Left lung (tissue), 10 donors: ENCODE measurements around the gene SP140. TPM values are rescaled to one million over a fixed set of nuclear protein-coding genes. Genes with fewer than 3 reads are reported as not detected.

Source experiments
- ATAC-seq: fragments of 200-7000 bp; cut with Tn5 transposase; one replicate; pipeline ENCODE4 v1.9.1; 2020; ENCODE audit warnings: moderate library complexity
- DNase-seq, 4 donors: peaks; one replicate each; pipeline ENCODE4 v3.0.0-alpha.2; 2013 to 2020
- H3K27ac ChIP-seq, 2 donors: fragments of 200-600 bp; sonication (generic) in 1 of 2; one replicate each; pipeline versions ENCODE4 v1.5.0 to v1.8.0; 2020 to 2021
- H3K27me3 ChIP-seq, 2 donors: fragments of 200-600 bp; sonication (generic) in 1 of 2; one replicate each; pipeline versions ENCODE4 v1.5.0 to v1.8.0; 2020 to 2021
- H3K36me3 ChIP-seq, 2 donors: fragments of 200-600 bp; sonication (generic) in 1 of 2; one replicate each; pipeline versions ENCODE4 v1.5.0 to v1.8.0; 2020 to 2021
- H3K4me1 ChIP-seq, 2 donors: fragments of 200-600 bp; one replicate each; pipeline ENCODE4 v1.8.0; 2021
- H3K4me3 ChIP-seq, 2 donors: fragments of 200-600 bp; sonication (generic) in 1 of 2; one replicate each; pipeline versions ENCODE4 v1.5.0 to v1.8.0; 2020 to 2021; ENCODE audit warnings: mild to moderate bottlenecking in 1 of 2
- H3K9me3 ChIP-seq, 2 donors: fragments of 200-600 bp; sonication (generic) in 1 of 2; one replicate each; pipeline versions ENCODE4 v1.5.0 to v1.8.0; 2020 to 2021
- intact Hi-C, 2 donors: fragments of 100-400 bp; cut with DNase I; formaldehyde crosslinking; loops; one replicate each; pipeline versions ENCODE4 v1.11.2 to v1.14.2; 2022
- polyA plus RNA-seq, 6 donors: library from polyadenylated mRNA; unstranded; fragments of 120-200 nt; gene quantifications; one replicate each; pipeline ENCODE4 v1.2.1, GENCODE V29; 2013; ENCODE audit not compliant: insufficient read length in 6 of 6
- total RNA-seq, 2 donors: library from RNA; stranded (reverse); fragmentation: NEBNext Ultra II Directional; extraction: Animal tissue kit (Norgen Biotek cat#: 25700); gene quantifications; one replicate each; pipeline ENCODE4 v1.2.1, GENCODE V29; 2021
- TF ChIP-seq, protein P1 (sequence below), 2 donors: fragments of 200-600 bp; sonication (generic) in 1 of 2; IDR thresholded peaks; one replicate each; pipeline versions ENCODE4 v1.5.0 to v1.8.0; 2021; ENCODE audit warnings: antibody characterized with exemption in 2 of 2
- donor health status: DM: no; HTN: yes; CAD: no.
- donor health status: DM: no; HTN: no; CAD: no.

The SP140 gene
- total and polyA plus RNA-seq, 8 donors: 0.74 to 4.8 (median 1.3) TPM

DNA sequence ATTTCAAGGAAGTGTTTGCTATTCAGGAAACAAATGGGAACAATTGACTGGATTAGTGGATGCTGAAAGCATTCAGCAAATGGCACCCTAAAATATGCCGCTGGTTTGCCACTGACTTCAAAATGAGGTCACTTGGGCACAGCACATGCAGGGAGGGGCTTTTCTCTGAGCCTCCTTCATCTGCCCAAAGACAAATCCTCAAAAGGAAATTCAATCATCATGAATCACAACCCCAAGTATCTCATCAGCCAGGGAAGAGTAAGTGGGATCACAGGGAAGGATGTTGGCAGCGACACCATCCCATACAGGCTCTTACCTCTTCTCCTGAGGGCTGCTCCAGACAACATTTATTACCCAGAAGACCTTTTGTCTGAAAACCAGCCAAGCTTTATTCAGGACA, 87.1 kb downstream of the SP140 start:
- DNase-seq (no peak), ATAC-seq (no peak)
- H3K4me1 ChIP-seq: no peaks in the 10 kb centered on the region
- no peaks in the 10 kb centered on the region for H3K27me3 ChIP-seq
- H3K36me3 ChIP-seq: no peaks in the 10 kb centered on the region
- no peak overlapping the region for H3K27ac ChIP-seq
- TF ChIP-seq, protein P1, sequence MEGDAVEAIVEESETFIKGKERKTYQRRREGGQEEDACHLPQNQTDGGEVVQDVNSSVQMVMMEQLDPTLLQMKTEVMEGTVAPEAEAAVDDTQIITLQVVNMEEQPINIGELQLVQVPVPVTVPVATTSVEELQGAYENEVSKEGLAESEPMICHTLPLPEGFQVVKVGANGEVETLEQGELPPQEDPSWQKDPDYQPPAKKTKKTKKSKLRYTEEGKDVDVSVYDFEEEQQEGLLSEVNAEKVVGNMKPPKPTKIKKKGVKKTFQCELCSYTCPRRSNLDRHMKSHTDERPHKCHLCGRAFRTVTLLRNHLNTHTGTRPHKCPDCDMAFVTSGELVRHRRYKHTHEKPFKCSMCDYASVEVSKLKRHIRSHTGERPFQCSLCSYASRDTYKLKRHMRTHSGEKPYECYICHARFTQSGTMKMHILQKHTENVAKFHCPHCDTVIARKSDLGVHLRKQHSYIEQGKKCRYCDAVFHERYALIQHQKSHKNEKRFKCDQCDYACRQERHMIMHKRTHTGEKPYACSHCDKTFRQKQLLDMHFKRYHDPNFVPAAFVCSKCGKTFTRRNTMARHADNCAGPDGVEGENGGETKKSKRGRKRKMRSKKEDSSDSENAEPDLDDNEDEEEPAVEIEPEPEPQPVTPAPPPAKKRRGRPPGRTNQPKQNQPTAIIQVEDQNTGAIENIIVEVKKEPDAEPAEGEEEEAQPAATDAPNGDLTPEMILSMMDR (IDR thresholded peaks at IDR 0.05): no peak
- intact Hi-C loops: no loop called here
- no peaks in the 10 kb centered on the region for H3K9me3 ChIP-seq
- H3K4me3 ChIP-seq: no peak overlapping the region

DNA sequence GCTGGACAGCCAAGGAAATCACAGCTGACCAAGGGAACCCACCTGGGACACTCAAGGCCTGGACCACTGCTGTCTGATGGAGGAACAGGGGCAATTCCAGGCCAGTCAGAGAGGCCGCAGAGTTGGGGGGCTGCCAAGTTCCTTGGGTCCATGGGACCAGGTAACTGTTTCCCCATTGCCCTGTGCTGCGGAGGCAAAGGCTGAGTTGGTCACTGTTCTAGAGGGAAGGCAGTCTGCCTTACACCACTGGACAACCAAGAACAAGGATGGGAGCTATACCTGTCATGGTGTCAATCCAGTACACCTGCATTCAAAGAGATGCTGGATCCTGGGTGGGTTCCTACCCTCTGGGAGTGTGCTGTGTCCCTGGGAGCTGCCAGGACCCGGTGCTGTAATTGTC, 91.8 kb downstream of the SP140 start:
- H3K4me3 ChIP-seq: no peak overlapping the region
- intact Hi-C loops: no loop called here
- H3K27me3 ChIP-seq: no peaks in the 10 kb centered on the region
- ATAC-seq: no peak
- TF ChIP-seq, protein P1 (IDR thresholded peaks at IDR 0.05): no peak
- H3K9me3 ChIP-seq: no peaks in the 10 kb centered on the region
- DNase-seq: no peak
- peaks cover 0 to 19% of the 10 kb centered on the region in 2 donors for H3K4me1 ChIP-seq
- H3K27ac ChIP-seq: no peak overlapping the region
- H3K36me3 ChIP-seq: no peaks in the 10 kb centered on the region

DNA sequence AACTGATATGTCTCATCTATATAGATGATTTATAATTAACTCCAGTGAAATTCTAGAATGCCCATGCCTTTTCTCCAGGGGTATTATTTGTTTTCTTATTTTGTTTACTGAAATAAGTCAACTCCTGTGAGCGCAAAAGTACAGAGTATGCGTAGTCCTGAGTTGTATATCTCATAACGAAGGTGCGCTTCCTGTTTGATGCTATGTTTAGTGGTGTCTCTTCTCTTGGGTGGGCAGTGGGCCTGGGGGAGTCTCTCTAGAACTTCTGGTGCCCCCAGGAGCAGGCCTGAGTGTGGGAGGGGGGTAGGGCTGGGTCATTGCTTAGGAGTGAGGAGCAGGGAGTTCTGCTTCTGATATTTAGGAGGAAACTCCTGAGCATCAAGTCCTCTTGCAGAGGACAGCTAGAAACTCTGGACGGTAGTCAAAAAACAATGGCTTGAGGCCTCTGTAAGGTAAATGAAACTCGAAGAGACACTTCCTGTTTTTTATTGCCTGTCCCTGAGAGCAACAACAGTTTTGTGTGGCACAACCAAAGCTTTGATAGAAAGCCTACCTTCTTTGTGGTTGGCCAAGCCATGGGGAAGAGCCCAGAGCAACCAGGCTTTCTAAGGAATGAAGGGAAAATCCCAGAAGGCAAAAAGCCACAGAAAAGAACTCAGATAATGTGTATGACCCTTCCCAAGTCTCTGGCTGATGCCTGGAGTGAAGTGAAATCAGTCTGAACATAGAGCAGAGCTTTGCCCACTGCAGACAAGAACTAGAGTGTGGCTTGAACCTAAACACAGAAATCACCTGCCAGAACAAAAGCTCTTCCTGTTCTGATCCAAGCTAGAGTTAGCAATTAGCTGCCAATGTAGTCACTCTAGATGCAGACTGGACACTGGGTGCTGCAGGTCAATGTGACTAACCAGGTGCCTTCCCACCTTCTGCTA, 92.9 kb downstream of the SP140 start:
- Histone ChIP-seq H3K27ac (peak overlapping the region in 1 of 2 donors; percentile 77), H3K4me1 (peaks cover 0 to 19% of the 10 kb centered on the region in 2 donors), H3K27me3 (no peaks in the 10 kb centered on the region), H3K36me3 (no peaks in the 10 kb centered on the region), H3K4me3 (no peak overlapping the region), H3K9me3 (peaks cover 0 to 8% of the 10 kb centered on the region in 2 donors)
- TF ChIP-seq, protein P1 (IDR thresholded peaks at IDR 0.05): no peak
- DNase-seq (no peak), ATAC-seq (no peak)
- intact Hi-C loops: no loop called here

DNA sequence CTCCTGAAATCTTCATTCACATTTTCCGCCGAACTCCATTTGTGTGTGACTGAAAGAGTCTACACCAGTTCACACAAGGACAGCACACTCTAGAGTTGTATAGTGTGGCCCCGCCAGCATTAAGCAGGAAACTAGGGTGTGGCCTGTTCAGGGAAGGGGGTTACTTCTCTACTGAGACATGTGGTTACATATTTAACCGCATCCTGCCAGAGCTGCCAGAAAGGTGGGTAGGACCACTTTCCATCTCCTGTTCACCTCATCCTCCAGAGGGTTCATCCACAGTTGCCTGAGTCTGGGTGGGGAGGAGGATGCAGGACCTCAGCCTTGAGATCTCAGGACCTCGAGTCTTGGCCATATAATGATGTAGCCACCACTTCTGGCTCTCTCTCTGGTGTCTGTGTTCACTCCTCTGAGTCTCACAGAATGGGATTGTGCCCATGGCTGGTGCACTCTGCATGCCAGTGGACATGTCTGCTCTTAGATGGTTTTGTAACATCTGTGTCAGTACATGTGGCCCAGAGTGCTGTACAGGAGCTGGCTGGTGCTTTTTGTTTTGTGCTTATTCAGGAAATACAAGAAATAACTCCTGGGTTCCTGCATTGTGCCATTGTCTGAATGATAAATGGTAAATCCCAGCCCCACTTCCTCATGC, 93.8 kb downstream of the SP140 start:
- Histone ChIP-seq H3K4me3 (no peak overlapping the region), H3K27me3 (no peaks in the 10 kb centered on the region), H3K27ac (peak overlapping the region in 1 of 2 donors; percentile 77), H3K9me3 (peaks cover 0 to 10% of the 10 kb centered on the region in 2 donors), H3K36me3 (no peaks in the 10 kb centered on the region), H3K4me1 (peaks cover 0 to 19% of the 10 kb centered on the region in 2 donors)
- TF ChIP-seq, protein P1 (IDR thresholded peaks at IDR 0.05): no peak
- DNase-seq: no peak
- intact Hi-C loops: no loop called here
- ATAC-seq: peak; percentile 48

DNA sequence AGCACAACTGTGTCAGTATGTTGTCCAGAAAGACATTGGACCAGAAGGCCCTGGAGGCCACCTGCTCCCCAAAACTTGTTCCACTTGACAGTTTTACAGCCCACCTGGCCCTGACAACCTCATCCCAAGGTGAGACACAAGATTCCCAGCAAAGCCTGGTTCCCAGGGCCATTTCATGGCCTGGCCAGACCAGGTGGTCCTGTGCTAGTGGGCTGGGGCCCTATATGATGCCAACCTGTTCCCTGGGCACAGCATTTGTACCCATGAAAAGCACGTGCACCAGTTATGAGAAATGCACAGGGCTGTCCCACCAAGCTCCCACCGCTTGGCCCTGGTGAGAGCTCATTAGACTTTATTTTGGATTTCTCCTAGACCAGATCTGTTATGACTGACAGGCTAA, 95.5 kb downstream of the SP140 start:
- no peaks in the 10 kb centered on the region for H3K27me3 ChIP-seq
- peaks cover 0 to 21% of the 10 kb centered on the region in 2 donors for H3K4me1 ChIP-seq
- peaks cover 0 to 10% of the 10 kb centered on the region in 2 donors for H3K9me3 ChIP-seq
- H3K27ac ChIP-seq: no peak overlapping the region
- no peaks in the 10 kb centered on the region for H3K36me3 ChIP-seq
- no peak overlapping the region for H3K4me3 ChIP-seq
- DNase-seq (no peak), ATAC-seq (no peak)
- TF ChIP-seq, protein P1 (IDR thresholded peaks at IDR 0.05): no peak
- intact Hi-C loops: no loop called here
